ENCODE measurements around the gene HSPE1. TPM values are rescaled to one million over a fixed set of nuclear protein-coding genes. Genes with fewer than 3 reads are reported as not detected.

The HSPE1 gene
- polyA plus RNA-seq, 1 experiment: 22.0 TPM

- H3K27me3 ChIP-seq (ENCODE audit: control insufficient read depth, insufficient read depth, low read length): no peaks in the 10 kb centered on the region
- peak; percentile 61 for DNase-seq (ENCODE audit: low read depth)
- TF ChIP-seq, protein P1, sequence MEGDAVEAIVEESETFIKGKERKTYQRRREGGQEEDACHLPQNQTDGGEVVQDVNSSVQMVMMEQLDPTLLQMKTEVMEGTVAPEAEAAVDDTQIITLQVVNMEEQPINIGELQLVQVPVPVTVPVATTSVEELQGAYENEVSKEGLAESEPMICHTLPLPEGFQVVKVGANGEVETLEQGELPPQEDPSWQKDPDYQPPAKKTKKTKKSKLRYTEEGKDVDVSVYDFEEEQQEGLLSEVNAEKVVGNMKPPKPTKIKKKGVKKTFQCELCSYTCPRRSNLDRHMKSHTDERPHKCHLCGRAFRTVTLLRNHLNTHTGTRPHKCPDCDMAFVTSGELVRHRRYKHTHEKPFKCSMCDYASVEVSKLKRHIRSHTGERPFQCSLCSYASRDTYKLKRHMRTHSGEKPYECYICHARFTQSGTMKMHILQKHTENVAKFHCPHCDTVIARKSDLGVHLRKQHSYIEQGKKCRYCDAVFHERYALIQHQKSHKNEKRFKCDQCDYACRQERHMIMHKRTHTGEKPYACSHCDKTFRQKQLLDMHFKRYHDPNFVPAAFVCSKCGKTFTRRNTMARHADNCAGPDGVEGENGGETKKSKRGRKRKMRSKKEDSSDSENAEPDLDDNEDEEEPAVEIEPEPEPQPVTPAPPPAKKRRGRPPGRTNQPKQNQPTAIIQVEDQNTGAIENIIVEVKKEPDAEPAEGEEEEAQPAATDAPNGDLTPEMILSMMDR (IDR thresholded peaks at IDR 0.05; ENCODE audit: insufficient read depth, low read depth, low read length): no peak
- ChIA-PET CTCF (no interaction called here), POLR2A (interaction anchor here (0.5 kb wide), 1 partner anchor 12 kb away, joined by 3 read pairs; no protein-coding TSS in a partner anchor)
- peak overlapping the region; percentile 92 for H3K4me3 ChIP-seq (ENCODE audit: low read depth, low read length)
- H3K36me3 ChIP-seq (ENCODE audit: control insufficient read depth, insufficient read depth, low read length): no peaks in the 10 kb centered on the region
These were observed 46.2 kb upstream of the HSPE1 start for GRCh38 chr2:197453914-197454398.

GRCh38 chr2:197454923-197455322 lies 45.3 kb upstream of the HSPE1 start:
- ChIA-PET POLR2A (no interaction called here), CTCF (interaction anchor here (0.6 kb wide), 1 partner anchor 21 kb away, joined by 3 read pairs; no protein-coding TSS in a partner anchor)
- Histone ChIP-seq H3K4me3 (ENCODE audit: low read depth, low read length) (peak overlapping the region; percentile 92), H3K27me3 (ENCODE audit: control insufficient read depth, insufficient read depth, low read length) (no peaks in the 10 kb centered on the region), H3K36me3 (ENCODE audit: control insufficient read depth, insufficient read depth, low read length) (no peaks in the 10 kb centered on the region)
- DNase-seq (ENCODE audit: low read depth): no peak
- TF ChIP-seq, protein P1 (IDR thresholded peaks at IDR 0.05; ENCODE audit: insufficient read depth, low read depth, low read length): no peak

DNA sequence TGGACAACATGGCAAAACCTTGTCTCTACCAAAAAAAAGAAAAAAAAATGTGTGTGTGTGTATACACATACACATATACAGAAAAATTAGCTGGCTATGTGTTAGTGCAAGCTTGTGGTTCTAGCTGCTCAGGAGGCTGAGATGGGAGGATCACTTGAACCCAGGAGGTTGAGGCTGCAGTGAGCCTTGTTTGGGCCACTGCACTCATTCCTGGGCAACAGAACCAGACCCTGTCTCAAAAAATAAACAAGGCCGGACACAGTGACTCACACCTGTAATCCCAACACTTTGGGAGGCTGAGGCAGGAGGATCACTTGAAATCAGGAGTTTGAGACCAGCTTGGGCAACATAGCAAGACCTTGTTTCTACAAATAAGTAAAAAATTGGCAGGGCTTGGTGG lies 44.8 kb upstream of the HSPE1 start:
- no peak for DNase-seq (ENCODE audit: low read depth)
- no peaks in the 10 kb centered on the region for H3K27me3 ChIP-seq (ENCODE audit: control insufficient read depth, insufficient read depth, low read length)
- ChIA-PET POLR2A (no interaction called here), CTCF (interaction anchor here (0.6 kb wide), 1 partner anchor 21 kb away, joined by 3 read pairs; no protein-coding TSS in a partner anchor)
- H3K36me3 ChIP-seq (ENCODE audit: control insufficient read depth, insufficient read depth, low read length): no peaks in the 10 kb centered on the region
- TF ChIP-seq, protein P1 (IDR thresholded peaks at IDR 0.05; ENCODE audit: insufficient read depth, low read depth, low read length): no peak
- no peak overlapping the region for H3K4me3 ChIP-seq (ENCODE audit: low read depth, low read length)

DNA sequence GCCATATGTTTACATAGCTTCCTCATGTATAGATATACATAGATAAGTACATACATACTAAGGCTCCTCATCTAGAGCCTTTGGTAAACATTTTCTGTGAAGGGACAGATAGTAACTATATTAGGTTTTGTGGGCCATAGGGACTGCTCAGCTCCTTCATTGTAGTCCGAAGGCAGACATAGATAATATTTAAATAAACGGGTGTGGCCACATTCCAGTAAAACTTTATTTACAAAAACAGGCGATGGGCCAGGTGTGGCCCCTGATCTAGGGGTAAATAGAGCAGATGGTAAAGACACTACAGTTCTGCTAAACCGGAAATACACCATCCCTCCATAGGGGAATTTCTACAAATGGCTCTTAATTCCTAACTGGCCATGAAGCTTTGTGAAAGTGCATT lies 39.5 kb upstream of the HSPE1 start:
- TF ChIP-seq, protein P1 (IDR thresholded peaks at IDR 0.05; ENCODE audit: insufficient read depth, low read depth, low read length): no peak
- DNase-seq (ENCODE audit: low read depth): no peak
- peaks cover 5% of the 10 kb centered on the region for H3K36me3 ChIP-seq (ENCODE audit: control insufficient read depth, insufficient read depth, low read length)
- ChIA-PET POLR2A (no interaction called here), CTCF (no interaction called here)
- H3K4me3 ChIP-seq (ENCODE audit: low read depth, low read length): no peak overlapping the region
- no peaks in the 10 kb centered on the region for H3K27me3 ChIP-seq (ENCODE audit: control insufficient read depth, insufficient read depth, low read length)

GRCh38 chr2:197461057-197461456 lies 39.1 kb upstream of the HSPE1 start:
- H3K36me3 ChIP-seq (ENCODE audit: control insufficient read depth, insufficient read depth, low read length): peaks cover 5% of the 10 kb centered on the region
- TF ChIP-seq, protein P1 (IDR thresholded peaks at IDR 0.05; ENCODE audit: insufficient read depth, low read depth, low read length): no peak
- no peak for DNase-seq (ENCODE audit: low read depth)

More at GRCh38 chr2:197461057-197461456, 39.1 kb upstream of the HSPE1 start:
- Histone ChIP-seq H3K4me3 (ENCODE audit: low read depth, low read length) (no peak overlapping the region), H3K27me3 (ENCODE audit: control insufficient read depth, insufficient read depth, low read length) (no peaks in the 10 kb centered on the region)
- ChIA-PET CTCF (no interaction called here), POLR2A (no interaction called here)

Data from BJ (cell line).